Measurements from ENCODE around the gene PDLIM7.

Gene PDLIM7

DNA sequence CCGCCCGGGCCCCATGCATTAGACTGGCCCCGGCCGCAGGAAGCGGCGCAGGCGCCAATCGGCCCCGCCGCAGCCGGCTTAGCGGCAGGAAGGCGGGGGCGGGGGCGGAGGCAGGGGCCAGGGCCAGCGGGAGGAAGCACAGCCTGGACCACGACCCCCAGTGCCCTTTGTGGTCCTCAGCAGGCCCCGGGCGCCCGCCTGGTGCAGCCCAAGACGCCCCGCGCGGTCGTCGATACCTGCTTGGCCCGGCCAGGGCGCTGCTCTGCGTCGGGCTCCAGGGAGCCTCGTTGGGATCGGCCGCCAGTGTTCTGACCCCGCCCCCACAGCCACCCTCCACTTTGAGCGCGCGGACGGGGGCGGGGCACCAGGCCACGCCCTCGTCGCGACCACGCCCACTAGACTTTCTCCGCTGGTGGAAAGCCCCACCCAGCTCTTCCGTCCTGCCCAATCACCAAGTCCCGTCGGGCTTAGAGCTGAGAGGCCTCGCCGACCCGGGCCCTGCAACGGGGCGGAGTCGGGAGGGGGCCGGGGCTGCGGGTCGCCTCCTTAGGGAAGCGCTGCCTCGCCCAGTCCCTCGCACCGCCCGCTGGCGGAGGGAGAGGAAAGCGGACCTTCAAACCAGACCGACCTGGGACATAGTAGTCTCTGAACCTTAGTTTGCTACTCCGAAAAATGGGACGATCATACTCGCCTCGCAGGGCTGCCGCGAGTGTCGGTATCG is at the start of gene PDLIM7:
Gene PDLIM7 (minus strand): TSS at position 313 of the 721 bp plus-strand sequence. CDS start 1,092 bp downstream, outside the sequence.
- Histone ChIP-seq H3K27ac (ENCODE audit: low read depth, low read length, poor library complexity, severe bottlenecking) (peak within 1 kb of the TSS; percentile 80), H3K9me2 (ENCODE audit: low read depth, low read length) (no peaks in the 10 kb centered on the region), H3F3A (ENCODE audit: insufficient read depth, low read length) (peaks cover 7% of the 10 kb centered on the region; the same call in 1 of the 2 replicates), H3K4me1 (ENCODE audit: insufficient read depth, low read length, severe bottlenecking) (peaks cover 49% of the 10 kb centered on the region), H2AFZ (ENCODE audit: low read length) (no peak within 1 kb of the TSS), H3K9me3 (ENCODE audit: low read length) (no peaks in the 10 kb centered on the region), H3K9ac (ENCODE audit: low read length) (peak within 1 kb of the TSS; percentile 81), H3K36me3 (ENCODE audit: insufficient read depth, low read length) (peaks cover under 1% of the 10 kb centered on the region; the same call in 1 of the 2 replicates), H3K27me3 (ENCODE audit: insufficient read depth, low read length) (no peaks in the 10 kb centered on the region), H4K20me1 (ENCODE audit: insufficient read depth, low read length) (no peaks in the 10 kb centered on the region), H3K4me3 (ENCODE audit: low read depth, low read length, poor library complexity, severe bottlenecking) (peak within 1 kb of the TSS; percentile 80), H3K4me2 (ENCODE audit: low read length) (peak within 1 kb of the TSS; percentile 71), H3K79me2 (ENCODE audit: insufficient read depth, low read length) (no peaks in the 10 kb centered on the region)
- TF ChIP-seq, protein P1, sequence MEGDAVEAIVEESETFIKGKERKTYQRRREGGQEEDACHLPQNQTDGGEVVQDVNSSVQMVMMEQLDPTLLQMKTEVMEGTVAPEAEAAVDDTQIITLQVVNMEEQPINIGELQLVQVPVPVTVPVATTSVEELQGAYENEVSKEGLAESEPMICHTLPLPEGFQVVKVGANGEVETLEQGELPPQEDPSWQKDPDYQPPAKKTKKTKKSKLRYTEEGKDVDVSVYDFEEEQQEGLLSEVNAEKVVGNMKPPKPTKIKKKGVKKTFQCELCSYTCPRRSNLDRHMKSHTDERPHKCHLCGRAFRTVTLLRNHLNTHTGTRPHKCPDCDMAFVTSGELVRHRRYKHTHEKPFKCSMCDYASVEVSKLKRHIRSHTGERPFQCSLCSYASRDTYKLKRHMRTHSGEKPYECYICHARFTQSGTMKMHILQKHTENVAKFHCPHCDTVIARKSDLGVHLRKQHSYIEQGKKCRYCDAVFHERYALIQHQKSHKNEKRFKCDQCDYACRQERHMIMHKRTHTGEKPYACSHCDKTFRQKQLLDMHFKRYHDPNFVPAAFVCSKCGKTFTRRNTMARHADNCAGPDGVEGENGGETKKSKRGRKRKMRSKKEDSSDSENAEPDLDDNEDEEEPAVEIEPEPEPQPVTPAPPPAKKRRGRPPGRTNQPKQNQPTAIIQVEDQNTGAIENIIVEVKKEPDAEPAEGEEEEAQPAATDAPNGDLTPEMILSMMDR (IDR thresholded peaks at IDR 0.05; ENCODE audit: low read length): no peak
- no peak for TF ChIP-seq EZH2 (IDR thresholded peaks at IDR 0.05; ENCODE audit: borderline replicate concordance, low read length)

- no peak overlapping the region for H3K4me3 ChIP-seq (ENCODE audit: low read depth, low read length, poor library complexity, severe bottlenecking)
- H3K36me3 ChIP-seq (ENCODE audit: insufficient read depth, low read length): peaks cover 40% of the 10 kb centered on the region
- no peaks in the 10 kb centered on the region for H3F3A ChIP-seq (ENCODE audit: insufficient read depth, low read length)
- no peak overlapping the region for H3K27ac ChIP-seq (ENCODE audit: low read depth, low read length, poor library complexity, severe bottlenecking)
- H4K20me1 ChIP-seq (ENCODE audit: insufficient read depth, low read length): no peaks in the 10 kb centered on the region
- H3K9me3 ChIP-seq (ENCODE audit: low read length): no peaks in the 10 kb centered on the region
- H3K27me3 ChIP-seq (ENCODE audit: insufficient read depth, low read length): no peaks in the 10 kb centered on the region
- H3K4me2 ChIP-seq (ENCODE audit: low read length): no peak overlapping the region
- H3K9ac ChIP-seq (ENCODE audit: low read length): no peak overlapping the region
- peaks cover 58% of the 10 kb centered on the region for H3K79me2 ChIP-seq (ENCODE audit: insufficient read depth, low read length)
- H3K9me2 ChIP-seq (ENCODE audit: low read depth, low read length): no peaks in the 10 kb centered on the region
- H3K4me1 ChIP-seq (ENCODE audit: insufficient read depth, low read length, severe bottlenecking): no peaks in the 10 kb centered on the region
- H2AFZ ChIP-seq (ENCODE audit: low read length): no peak overlapping the region
- TF ChIP-seq EZH2 (IDR thresholded peaks at IDR 0.05; ENCODE audit: borderline replicate concordance, low read length): no peak
- TF ChIP-seq, protein P1 (IDR thresholded peaks at IDR 0.05; ENCODE audit: low read length): no peak
Measured at GRCh38 chr5:177546258-177546741, 48.9 kb upstream of the PDLIM7 start.

DNA sequence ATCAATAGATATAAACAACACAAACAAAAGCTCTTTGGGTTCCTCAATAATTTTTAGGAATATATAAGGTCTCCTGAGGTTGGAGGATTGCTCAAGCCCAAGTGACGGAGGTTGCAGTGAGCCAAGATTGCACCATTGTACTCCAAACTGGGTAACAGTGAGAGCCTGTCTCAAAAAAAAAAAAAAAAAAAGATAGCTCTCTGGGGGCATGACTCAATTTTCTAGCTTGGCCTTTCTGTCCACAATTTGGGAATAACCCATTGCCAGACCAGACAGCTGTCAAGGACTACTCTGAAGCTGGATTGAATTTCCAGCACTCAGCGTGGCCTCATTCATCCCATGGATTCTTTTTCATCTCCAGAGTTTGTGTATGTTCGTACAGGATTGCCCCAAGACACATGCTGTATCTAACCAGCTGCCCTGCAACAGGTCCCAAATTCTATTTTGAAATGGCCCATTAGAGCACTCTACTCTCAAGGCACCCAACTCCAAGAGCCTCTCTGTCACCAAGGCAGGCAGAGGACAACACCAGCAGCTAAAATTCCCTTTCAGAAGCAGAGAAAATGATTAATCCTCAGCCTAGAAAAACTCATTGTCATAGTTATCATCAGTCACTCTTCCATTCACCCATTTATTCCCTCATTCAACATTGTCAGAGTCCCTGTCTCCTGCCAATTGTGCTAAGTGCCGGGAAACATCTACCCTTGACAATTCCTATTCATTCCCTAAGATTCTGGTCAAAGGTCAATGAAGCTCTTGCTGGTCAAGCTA is 48.3 kb upstream of the PDLIM7 start:
- no peak overlapping the region for H3K4me3 ChIP-seq (ENCODE audit: low read depth, low read length, poor library complexity, severe bottlenecking)
- H4K20me1 ChIP-seq (ENCODE audit: insufficient read depth, low read length): no peaks in the 10 kb centered on the region
- H3K27ac ChIP-seq (ENCODE audit: low read depth, low read length, poor library complexity, severe bottlenecking): no peak overlapping the region
- no peak for TF ChIP-seq EZH2 (IDR thresholded peaks at IDR 0.05; ENCODE audit: borderline replicate concordance, low read length)
- TF ChIP-seq, protein P1 (IDR thresholded peaks at IDR 0.05; ENCODE audit: low read length): no peak
- no peaks in the 10 kb centered on the region for H3F3A ChIP-seq (ENCODE audit: insufficient read depth, low read length)
- H3K27me3 ChIP-seq (ENCODE audit: insufficient read depth, low read length): no peaks in the 10 kb centered on the region
- H3K9ac ChIP-seq (ENCODE audit: low read length): no peak overlapping the region
- H3K4me2 ChIP-seq (ENCODE audit: low read length): no peak overlapping the region
- peaks cover 37% of the 10 kb centered on the region for H3K36me3 ChIP-seq (ENCODE audit: insufficient read depth, low read length)
- no peaks in the 10 kb centered on the region for H3K9me3 ChIP-seq (ENCODE audit: low read length)
- no peaks in the 10 kb centered on the region for H3K4me1 ChIP-seq (ENCODE audit: insufficient read depth, low read length, severe bottlenecking)
- H3K79me2 ChIP-seq (ENCODE audit: insufficient read depth, low read length): peaks cover 54% of the 10 kb centered on the region
- H2AFZ ChIP-seq (ENCODE audit: low read length): no peak overlapping the region
- no peaks in the 10 kb centered on the region for H3K9me2 ChIP-seq (ENCODE audit: low read depth, low read length)

All from OCI-LY1 (cell line).